Measurements from ENCODE around the gene SH2D7.
A peak's percentile ranks its signal among the peaks of the same experiment; 100 is the strongest.

SH2D7 gene

DNA sequence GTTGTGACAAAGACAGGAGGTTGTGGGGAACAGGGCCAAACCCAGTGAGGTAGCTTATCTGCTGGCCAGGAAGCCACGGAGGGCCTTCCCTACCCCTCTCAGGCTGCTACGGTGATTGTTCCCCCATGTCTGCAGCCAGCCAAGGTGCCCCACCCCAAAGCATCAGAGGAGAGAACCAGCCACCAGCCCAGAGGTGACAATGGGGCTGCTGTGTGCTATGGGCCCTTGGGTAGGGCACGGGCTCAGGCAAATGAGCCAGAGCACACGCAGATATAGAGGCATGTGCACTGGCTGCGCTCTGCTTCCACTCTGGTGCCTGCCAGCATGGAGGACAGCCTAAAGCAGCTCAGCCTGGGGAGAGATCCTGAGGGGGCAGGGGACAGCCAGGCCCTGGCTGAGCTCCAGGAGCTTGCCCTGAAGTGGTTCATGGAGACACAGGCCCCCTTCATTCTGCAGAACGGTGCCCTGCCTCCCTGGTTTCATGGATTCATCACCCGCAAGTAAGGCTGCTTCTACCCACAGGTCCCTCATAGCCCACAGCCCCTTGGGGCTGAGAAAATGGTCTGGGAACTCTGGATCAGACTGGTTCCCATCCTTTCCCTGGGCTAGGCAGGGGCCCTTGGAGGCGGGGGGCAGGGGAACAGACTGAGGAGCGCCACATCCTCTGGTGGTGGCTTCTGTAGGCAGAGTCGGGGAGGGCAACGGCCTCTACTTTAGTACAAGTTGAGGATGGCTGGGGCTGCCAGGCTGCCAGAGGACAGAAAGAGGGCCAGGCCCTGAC, at the start of gene SH2D7:
Gene SH2D7 (plus strand): TSS at position 301 of the 781 bp plus-strand sequence. CDS start 24 bp downstream, at position 325.
- Histone ChIP-seq H3K9me3 (ENCODE audit: severe bottlenecking) (no peaks in the 10 kb centered on the region), H3K27me3 (ENCODE audit: insufficient read depth, poor library complexity, severe bottlenecking) (no peaks in the 10 kb centered on the region), H3K4me3 (ENCODE audit: severe bottlenecking) (no peak within 1 kb of the TSS), H3K4me1 (ENCODE audit: insufficient read depth, poor library complexity, severe bottlenecking) (no peaks in the 10 kb centered on the region), H3K36me3 (ENCODE audit: low read depth) (no peaks in the 10 kb centered on the region), H3K27ac (ENCODE audit: poor library complexity, severe bottlenecking) (no peak within 1 kb of the TSS)
- TF ChIP-seq, protein P1, sequence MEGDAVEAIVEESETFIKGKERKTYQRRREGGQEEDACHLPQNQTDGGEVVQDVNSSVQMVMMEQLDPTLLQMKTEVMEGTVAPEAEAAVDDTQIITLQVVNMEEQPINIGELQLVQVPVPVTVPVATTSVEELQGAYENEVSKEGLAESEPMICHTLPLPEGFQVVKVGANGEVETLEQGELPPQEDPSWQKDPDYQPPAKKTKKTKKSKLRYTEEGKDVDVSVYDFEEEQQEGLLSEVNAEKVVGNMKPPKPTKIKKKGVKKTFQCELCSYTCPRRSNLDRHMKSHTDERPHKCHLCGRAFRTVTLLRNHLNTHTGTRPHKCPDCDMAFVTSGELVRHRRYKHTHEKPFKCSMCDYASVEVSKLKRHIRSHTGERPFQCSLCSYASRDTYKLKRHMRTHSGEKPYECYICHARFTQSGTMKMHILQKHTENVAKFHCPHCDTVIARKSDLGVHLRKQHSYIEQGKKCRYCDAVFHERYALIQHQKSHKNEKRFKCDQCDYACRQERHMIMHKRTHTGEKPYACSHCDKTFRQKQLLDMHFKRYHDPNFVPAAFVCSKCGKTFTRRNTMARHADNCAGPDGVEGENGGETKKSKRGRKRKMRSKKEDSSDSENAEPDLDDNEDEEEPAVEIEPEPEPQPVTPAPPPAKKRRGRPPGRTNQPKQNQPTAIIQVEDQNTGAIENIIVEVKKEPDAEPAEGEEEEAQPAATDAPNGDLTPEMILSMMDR (IDR thresholded peaks at IDR 0.05; ENCODE audit: poor library complexity, severe bottlenecking) = no peak
- ATAC-seq (ENCODE audit: low read depth) (no peak), DNase-seq (ENCODE audit: low spot score) (peak; percentile 64)

DNA sequence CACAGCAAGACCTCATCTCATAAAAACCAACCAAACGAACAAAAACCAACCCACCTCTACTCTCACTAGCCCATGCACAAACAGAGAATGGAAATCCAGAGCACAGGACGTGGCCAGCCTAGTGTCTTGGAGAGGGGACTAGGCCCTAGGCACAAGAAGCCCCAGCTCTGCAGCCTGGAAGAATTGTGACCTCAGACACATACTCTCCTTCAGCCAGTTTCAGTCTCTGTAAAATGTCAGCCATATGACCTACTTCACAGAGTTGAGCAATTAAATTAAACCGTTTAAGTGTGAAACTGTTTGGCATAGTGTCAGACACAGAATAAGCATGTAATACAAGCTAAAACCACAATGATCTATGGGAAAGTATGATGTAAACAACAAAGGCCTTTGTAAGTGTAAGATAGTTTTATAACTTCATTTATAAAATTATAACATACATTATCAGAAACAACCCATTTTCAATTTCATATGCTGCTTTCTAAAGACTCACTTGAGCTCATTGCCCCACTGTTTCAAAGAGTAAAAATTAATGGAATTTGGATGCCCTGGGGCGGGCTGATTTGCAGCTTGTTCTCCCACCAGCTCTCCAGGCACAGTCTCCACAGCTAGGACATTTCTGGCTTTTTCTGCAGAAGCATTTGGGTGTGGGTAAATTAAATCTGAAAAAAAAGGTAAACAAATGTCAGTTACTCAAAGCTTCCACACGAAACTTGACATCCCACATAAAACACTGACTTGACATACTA, 47.8 kb upstream of the SH2D7 start:
- Histone ChIP-seq H3K4me1 (ENCODE audit: insufficient read depth, poor library complexity, severe bottlenecking) (no peaks in the 10 kb centered on the region), H3K27me3 (ENCODE audit: insufficient read depth, poor library complexity, severe bottlenecking) (no peaks in the 10 kb centered on the region), H3K4me3 (ENCODE audit: severe bottlenecking) (no peak overlapping the region), H3K9me3 (ENCODE audit: severe bottlenecking) (no peaks in the 10 kb centered on the region), H3K36me3 (ENCODE audit: low read depth) (peaks cover 78% of the 10 kb centered on the region), H3K27ac (ENCODE audit: poor library complexity, severe bottlenecking) (no peak overlapping the region)
- DNase-seq (ENCODE audit: low spot score) (no peak), ATAC-seq (ENCODE audit: low read depth) (no peak)
- TF ChIP-seq, protein P1 (IDR thresholded peaks at IDR 0.05; ENCODE audit: poor library complexity, severe bottlenecking) = no peak

DNA sequence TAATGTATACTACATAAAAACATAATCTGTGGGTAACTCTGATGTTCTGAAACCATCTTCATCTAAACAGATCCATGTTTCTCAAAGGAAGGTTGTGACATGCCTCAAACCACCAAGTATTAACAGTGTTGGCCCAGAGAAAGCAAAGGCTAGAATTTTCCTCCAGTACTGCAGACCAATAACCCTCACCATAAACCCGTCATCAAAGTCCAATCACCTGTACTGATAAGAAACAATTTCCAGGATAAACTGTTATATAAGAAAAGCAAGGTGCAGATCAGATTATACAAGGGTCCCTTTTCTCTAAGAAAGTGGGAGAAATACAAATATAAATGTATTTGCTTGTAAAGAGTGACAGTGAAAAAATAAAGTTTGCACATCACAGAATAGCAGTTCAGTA, 47.2 kb upstream of the SH2D7 start:
- ATAC-seq (ENCODE audit: low read depth) = no peak
- no peaks in the 10 kb centered on the region for H3K27me3 ChIP-seq (ENCODE audit: insufficient read depth, poor library complexity, severe bottlenecking)
- H3K27ac ChIP-seq (ENCODE audit: poor library complexity, severe bottlenecking) = no peak overlapping the region
- H3K9me3 ChIP-seq (ENCODE audit: severe bottlenecking) = no peaks in the 10 kb centered on the region
- peaks cover 80% of the 10 kb centered on the region for H3K36me3 ChIP-seq (ENCODE audit: low read depth)
- TF ChIP-seq, protein P1 (IDR thresholded peaks at IDR 0.05; ENCODE audit: poor library complexity, severe bottlenecking) = no peak
- H3K4me1 ChIP-seq (ENCODE audit: insufficient read depth, poor library complexity, severe bottlenecking) = no peaks in the 10 kb centered on the region
- H3K4me3 ChIP-seq (ENCODE audit: severe bottlenecking) = no peak overlapping the region
- DNase-seq (ENCODE audit: low spot score) = no peak

DNA sequence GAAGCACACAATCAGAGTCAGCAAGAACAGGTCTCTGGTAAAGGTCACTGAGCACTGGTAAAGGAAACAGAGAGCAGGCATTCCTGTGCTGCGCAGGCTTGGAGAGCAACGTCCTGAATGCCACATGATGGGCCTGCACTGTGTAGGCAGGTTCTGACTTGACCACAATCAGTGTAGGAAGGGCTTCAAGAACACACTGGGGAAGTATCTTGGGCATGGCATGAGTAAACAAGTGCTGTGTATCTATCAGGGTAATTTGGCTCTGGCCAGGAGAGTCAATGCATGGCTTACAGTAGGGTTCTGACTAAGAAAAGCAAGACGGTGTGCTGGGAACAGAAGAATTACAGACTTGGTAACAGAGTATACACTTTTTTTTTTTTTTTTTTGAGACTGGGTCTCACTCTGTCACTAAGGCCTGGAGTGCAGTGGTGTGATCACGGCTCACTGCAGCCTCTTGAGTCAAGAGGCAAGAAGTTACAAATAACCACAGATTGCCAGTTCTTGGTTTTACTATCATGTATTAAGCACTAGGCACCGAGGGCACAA, 45.5 kb upstream of the SH2D7 start:
- no peaks in the 10 kb centered on the region for H3K27me3 ChIP-seq (ENCODE audit: insufficient read depth, poor library complexity, severe bottlenecking)
- DNase-seq (ENCODE audit: low spot score) = no peak
- TF ChIP-seq, protein P1 (IDR thresholded peaks at IDR 0.05; ENCODE audit: poor library complexity, severe bottlenecking) = no peak
- H3K36me3 ChIP-seq (ENCODE audit: low read depth) = peaks cover 78% of the 10 kb centered on the region
- no peaks in the 10 kb centered on the region for H3K9me3 ChIP-seq (ENCODE audit: severe bottlenecking)
- no peaks in the 10 kb centered on the region for H3K4me1 ChIP-seq (ENCODE audit: insufficient read depth, poor library complexity, severe bottlenecking)
- no peak overlapping the region for H3K27ac ChIP-seq (ENCODE audit: poor library complexity, severe bottlenecking)
- no peak overlapping the region for H3K4me3 ChIP-seq (ENCODE audit: severe bottlenecking)
- no peak for ATAC-seq (ENCODE audit: low read depth)
